T-helper 1 cell (primary cell): ENCODE data around the gene C1orf210.

Experiments used
- DNase-seq, 5 donors: peaks; one replicate each; pipeline ENCODE4 v3.0.0-alpha.2; 2012 to 2020
- total RNA-seq, 4 donors: gene quantifications; one replicate each; lab custom pipeline; 2026; lab: John Stamatoyannopoulos, UW

C1orf210 gene
- 0 reads per million in 4 donors for total RNA-seq

DNA sequence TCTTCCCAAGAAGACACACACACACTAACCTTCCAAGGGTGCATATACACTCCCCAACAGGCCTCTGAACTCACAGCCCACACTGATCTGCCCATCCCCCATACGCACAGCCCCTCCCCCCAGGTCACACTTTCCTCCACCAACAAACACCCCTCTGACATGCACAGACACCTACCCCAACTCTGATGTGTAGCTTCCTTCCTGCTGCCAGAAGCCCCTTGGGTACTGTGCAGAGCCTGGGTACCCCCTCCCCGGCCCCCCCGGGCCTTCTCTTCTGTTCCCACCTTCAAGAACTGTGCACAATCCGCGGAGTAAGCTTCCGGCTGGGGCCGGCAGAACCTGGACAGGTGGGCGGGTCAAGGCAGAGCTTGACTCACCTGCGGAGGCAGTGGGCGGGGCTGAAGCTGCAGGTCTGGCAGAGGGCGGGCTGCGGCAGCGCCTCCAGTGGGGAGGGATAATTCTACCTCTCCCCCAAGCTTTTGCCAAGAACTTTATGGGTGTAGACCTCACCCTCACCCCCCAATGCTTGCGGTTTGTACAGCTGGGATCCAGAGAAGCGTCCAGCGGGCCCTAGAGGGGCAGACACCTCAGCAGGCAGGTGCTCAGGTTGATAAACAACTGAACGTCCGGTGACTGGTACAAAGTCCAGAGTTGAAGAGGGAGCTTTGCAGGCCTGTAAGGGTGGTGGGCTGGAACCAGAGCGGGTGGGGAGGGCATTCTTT lies at the start of gene C1orf210:
Gene C1orf210, minus strand, starts transcription at position 313 of the 722 bp plus-strand sequence. CDS start 2,311 bp downstream, outside the sequence.
- no peak for DNase-seq

DNA sequence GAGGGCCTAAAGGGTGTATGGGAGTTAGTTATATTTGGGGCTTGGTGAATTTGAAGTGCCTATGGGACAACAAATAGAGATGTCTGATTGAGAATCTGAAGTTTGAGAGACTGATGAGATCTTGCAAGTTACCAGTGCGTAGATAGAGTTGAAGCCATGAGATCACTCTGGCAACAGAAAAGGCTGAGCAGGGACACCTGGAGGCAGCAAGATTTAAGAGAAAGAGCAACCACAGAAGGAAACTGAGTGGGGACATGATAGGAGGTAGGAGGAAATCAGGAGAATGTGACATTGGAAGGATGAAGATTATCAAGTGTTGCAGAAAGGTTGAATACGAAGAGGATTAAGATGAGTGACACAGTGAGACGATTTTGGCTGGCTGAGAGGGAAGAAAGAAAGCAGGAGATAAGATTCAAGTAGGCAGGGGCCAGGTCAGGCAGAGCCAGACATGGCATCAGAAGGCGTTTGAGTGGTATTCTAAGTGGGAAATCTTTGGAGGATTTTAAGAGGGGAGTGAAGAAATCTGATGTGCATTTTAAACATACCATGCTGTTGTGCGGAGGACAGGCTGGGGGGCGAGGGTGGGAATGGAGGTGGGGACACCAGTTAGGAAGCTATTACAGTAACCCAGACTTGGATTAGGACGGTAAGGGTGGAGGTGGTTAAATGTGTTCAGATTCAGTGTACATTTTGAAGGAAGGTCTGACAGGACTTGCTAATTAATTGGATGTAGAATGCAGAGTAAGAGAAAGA lies 49.2 kb upstream of the C1orf210 start:
- DNase-seq: no peak

GRCh38 chr1:43331688-43332087 lies 46.3 kb upstream of the C1orf210 start:
- no peak for DNase-seq

DNA sequence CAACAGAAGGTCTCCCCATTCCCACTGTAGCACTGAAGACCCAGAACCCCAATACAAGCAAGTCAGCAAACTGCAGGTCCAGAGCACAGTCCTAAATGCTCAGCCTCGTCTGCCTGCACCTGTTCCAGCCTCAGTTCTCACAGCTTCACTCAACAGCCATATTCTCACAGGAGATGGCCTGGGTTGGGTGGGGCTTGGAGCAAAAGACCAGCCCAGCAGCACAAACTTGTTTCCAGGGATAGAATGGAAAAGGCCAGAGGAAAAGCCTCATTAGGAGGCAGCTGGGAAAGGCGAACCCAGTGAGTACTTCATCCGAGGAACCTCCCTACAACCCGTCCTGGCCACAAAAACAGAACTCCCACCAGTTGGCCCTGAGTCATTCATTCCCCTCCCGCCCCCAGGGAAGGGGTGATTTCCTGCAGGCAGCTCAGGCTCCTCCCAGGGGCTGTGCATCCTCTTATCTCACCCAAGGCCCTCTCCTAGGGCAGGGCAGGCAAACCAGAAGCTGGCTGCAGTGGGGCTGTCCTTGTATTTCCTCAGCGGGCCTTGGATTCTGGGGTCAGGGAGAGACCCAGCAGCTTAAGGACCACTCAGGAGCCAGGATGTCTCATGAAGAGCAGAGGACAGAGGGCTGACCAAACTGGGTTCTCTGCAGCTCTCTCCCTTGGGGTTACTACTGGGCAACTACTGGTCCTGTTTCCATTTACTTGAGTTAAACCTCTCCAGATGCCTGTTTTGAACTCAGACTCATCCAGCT lies 44.8 kb upstream of the C1orf210 start:
- DNase-seq: no peak

DNA sequence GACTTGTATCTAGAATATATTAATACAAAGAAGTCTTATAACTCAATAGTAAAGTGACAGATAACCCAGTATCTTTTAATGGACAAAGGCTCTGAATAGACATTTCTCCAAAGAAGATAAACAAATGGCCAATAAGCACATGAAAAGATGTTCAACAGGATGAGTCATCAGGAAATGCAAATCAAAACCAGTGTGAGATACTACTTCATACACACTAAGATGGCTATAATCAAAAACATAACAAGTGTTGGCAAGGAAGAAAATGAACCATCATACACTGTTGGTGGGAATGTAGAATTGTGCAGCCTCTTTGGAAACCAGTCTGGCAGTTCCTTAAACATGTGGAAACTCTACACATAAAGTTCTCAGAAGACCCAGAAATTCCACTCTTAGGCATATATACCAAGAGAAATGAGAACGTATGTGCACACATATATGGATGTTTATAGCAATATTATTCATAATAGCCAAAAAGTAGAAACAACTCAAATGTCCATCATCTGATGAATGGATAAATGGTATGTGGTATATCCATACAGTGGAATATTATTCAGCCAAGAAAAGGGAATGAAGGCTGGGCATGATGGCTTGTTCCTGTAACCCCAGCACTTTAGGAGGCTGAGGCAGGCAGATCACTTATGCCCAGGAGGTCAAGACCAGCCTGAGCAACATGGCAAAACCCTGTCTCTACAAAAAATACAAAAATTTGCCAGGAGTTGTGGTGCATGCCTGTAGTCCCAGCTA lies 42.3 kb upstream of the C1orf210 start:
- no peak for DNase-seq

- no peak for DNase-seq
Observed at GRCh38 chr1:43325381-43325780, 40.0 kb upstream of the C1orf210 start.

GRCh38 chr1:43324810-43325209 lies 39.4 kb upstream of the C1orf210 start:
- DNase-seq: no peak

- no peak for DNase-seq
Observed at GRCh38 chr1:43322506-43322905, 37.1 kb upstream of the C1orf210 start.

DNA sequence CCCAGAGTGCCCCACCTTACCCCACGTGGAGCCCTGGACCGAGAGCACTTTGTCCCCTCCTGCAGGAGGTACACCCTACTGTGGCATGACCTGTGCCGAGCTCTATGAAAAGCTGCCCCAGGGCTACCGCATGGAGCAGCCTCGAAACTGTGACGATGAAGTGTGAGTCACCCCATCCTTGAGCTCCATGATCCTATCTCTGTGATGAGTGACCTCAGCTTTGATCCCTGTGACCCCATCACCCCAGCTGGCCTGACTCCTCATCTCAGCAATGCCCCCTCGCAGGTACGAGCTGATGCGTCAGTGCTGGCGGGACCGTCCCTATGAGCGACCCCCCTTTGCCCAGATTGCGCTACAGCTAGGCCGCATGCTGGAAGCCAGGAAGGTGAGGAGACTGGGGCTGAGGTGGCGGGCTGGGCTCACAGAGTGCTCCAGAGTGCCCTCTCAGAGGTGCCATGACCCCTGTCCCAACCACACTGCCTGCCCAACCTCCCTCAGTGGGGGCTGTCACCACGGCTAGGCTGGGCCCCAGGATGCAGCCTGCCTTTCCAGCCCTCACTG lies 36.0 kb upstream of the C1orf210 start:
- no peak for DNase-seq

GRCh38 chr1:43319766-43320165 lies 34.4 kb upstream of the C1orf210 start:
- DNase-seq: no peak

DNA sequence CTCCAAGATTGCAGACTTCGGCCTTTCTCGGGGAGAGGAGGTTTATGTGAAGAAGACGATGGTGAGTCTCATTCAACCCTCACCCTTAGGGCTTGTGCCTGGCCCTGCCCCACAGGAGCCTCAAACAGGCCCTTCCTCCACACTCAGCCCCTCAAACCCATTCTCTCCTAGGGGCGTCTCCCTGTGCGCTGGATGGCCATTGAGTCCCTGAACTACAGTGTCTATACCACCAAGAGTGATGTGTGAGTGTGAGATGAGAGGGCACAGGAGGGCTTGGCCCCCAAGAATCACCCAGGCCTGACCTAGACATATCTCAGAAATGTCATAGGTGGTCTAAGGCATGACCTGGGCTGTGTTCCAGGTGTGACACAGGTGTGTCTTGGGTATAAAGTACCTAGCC lies 33.9 kb upstream of the C1orf210 start:
- DNase-seq: no peak

GRCh38 chr1:43318831-43319230 lies 33.5 kb upstream of the C1orf210 start:
- no peak for DNase-seq

DNA sequence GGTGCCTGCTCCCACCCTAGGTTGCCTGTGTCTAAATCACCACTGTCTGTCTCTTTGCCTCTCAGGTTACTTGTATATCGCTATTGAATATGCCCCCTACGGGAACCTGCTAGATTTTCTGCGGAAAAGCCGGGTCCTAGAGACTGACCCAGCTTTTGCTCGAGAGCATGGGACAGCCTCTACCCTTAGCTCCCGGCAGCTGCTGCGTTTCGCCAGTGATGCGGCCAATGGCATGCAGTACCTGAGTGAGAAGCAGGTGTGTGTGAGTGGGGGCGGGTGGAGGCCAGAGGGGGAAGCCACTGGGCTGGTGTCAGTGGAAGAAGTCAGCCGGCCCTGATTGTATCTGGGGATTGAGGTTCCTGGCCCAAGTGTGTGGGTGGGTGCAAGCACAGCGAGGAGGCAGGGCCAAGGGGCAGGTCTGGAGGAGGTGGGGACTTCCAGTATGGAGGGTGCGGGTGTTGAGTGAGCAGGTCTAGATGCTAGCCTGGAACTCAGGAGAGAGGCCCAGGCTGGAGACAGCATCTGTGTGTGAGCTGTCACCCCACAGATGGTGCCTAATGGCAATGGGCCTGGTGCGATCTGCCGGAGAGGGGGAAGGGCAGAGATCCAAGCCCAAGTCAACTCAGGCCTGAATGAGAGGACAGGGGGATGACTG lies 32.6 kb upstream of the C1orf210 start:
- DNase-seq: no peak

- no peak for DNase-seq
Observed at GRCh38 chr1:43316738-43317520, 31.5 kb upstream of the C1orf210 start.

GRCh38 chr1:43315963-43316737 lies 30.8 kb upstream of the C1orf210 start:
- no peak for DNase-seq

GRCh38 chr1:43315481-43315880 lies 30.1 kb upstream of the C1orf210 start:
- no peak for DNase-seq

GRCh38 chr1:43314233-43314632 lies 28.9 kb upstream of the C1orf210 start:
- no peak for DNase-seq

DNA sequence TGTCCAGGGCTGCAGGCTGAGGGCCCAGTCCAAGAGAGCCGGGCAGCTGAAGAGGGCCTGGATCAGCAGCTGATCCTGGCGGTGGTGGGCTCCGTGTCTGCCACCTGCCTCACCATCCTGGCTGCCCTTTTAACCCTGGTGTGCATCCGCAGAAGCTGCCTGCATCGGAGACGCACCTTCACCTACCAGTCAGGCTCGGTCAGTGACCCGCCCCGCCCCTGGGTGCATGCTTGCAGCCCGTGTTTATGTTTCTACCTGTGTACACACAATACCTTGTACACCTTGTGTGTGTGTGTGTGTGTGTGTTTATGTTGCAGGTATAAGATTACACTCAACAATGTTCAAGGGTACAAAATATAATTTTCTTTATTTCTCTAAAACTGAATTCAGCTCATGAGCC lies 28.4 kb upstream of the C1orf210 start:
- no peak for DNase-seq

DNA sequence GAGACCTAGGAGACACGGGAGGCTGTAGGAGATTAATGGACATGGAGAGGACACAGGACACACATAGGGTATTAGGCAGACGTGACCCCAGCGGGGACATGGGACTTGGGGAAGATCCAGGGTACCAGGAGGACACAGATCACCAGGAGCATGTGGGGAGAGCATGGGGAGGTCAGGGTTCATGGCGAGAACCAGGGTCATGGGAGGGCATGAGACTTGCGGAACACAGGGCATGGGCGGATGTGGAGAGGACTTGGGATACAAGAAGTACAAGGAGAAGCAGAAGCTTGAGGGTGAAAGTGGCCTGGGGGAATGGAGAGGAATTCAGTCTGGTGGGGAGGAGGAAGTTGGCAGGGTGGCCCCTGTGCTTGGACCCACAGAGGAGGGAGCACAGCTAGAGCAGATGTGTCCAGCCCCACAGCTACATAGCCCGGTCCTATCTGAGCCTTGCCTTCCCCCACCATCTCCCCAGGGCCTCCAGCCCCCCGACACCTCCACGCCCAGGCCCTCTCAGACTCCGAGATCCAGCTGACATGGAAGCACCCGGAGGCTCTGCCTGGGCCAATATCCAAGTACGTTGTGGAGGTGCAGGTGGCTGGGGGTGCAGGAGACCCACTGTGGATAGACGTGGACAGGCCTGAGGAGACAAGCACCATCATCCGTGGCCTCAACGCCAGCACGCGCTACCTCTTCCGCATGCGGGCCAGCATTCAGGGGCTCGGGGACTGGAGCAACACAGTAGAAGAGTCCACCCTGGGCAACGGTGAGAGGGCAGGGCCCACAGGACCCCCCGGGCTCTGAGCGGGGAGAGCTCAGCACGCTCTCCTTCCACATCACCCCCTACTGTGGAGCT lies 27.5 kb upstream of the C1orf210 start:
- no peak for DNase-seq
